CD4-positive, alpha-beta T cell (primary cell): ENCODE results near the gene ADK. TPM values are rescaled to one million over a fixed set of nuclear protein-coding genes. Genes with fewer than 3 reads are reported as not detected.

ENCODE experiments used
- ATAC-seq: fragments of 200-7000 bp; cut with Tn5 transposase; one replicate; pipeline ENCODE4 v1.10.0; 2022; ENCODE audit warnings: mild to moderate bottlenecking; ENCODE audit not compliant: poor library complexity
- CTCF ChIA-PET: fragments of 350-600 bp; sonication (Branson Sonifier 250); formaldehyde crosslinking; loops from one replicate; lab custom pipeline; 2021; ENCODE audit warnings: antibody characterized with exemption, inconsistent platforms; lab: Charles Lee
- POLR2A ChIA-PET: fragments of 350-600 bp; sonication (Branson Sonifier 250); formaldehyde crosslinking; loops from one replicate; lab custom pipeline; 2021; ENCODE audit warnings: antibody characterized with exemption, inconsistent platforms; lab: Charles Lee
- DNase-seq, 14 experiments: peaks; one replicate each; pipeline ENCODE4 v3.0.0-alpha.2; 2013 to 2020; ENCODE audit warnings: mixed read lengths in 2 of 14
- H3K27ac ChIP-seq, 2 donors: one replicate each; pipeline versions ENCODE4 v1.5.1 to v1.7.0; 2013; ENCODE audit warnings: low read length in 2 of 2, low read depth in 1 of 2, mild to moderate bottlenecking in 1 of 2
- H3K27me3 ChIP-seq, 2 experiments: 1 replicate in 1 of 2; 2 replicates in 1 of 2; pipeline versions ENCODE4 v1.6.1 to v1.7.0; 2013; ENCODE audit warnings: low read length in 2 of 2, control low read depth in 1 of 2, mild to moderate bottlenecking in 1 of 2, moderate library complexity in 1 of 2; ENCODE audit not compliant: insufficient read depth in 2 of 2, control insufficient read depth in 1 of 2
- H3K36me3 ChIP-seq: one replicate; pipeline ENCODE4 v1.6.1; 2013; ENCODE audit warnings: low read length, control low read depth; ENCODE audit not compliant: insufficient read depth
- H3K4me1 ChIP-seq: one replicate; pipeline ENCODE4 v1.6.1; 2013; ENCODE audit warnings: low read length, control low read depth; ENCODE audit not compliant: insufficient read depth
- H3K4me3 ChIP-seq: one replicate; pipeline ENCODE4 v1.5.1; 2013; ENCODE audit warnings: mild to moderate bottlenecking, low read length, moderate library complexity
- H3K9me3 ChIP-seq, 2 experiments: 1 replicate in 1 of 2; 2 replicates in 1 of 2; pipeline versions ENCODE4 v1.6.1 to v1.7.0; 2013; ENCODE audit warnings: low read length in 2 of 2, mild to moderate bottlenecking in 2 of 2, control low read depth in 1 of 2, moderate library complexity in 1 of 2; ENCODE audit not compliant: control insufficient read depth in 1 of 2, insufficient read depth in 1 of 2
- H3K27ac Mint-ChIP-seq: one replicate; pipeline ENCODE4 v1.8.0; 2020; ENCODE audit warnings: mixed read lengths
- H3K27me3 Mint-ChIP-seq: one replicate; pipeline ENCODE4 v1.8.0; 2021; ENCODE audit warnings: mixed read lengths
- H3K36me3 Mint-ChIP-seq: one replicate; pipeline ENCODE4 v1.8.0; 2021; ENCODE audit warnings: low read depth, mixed read lengths
- H3K4me1 Mint-ChIP-seq: one replicate; pipeline ENCODE4 v1.8.0; 2021; ENCODE audit warnings: low read depth, mixed read lengths
- H3K4me3 Mint-ChIP-seq: one replicate; pipeline ENCODE4 v1.8.0; 2020; ENCODE audit warnings: mild to moderate bottlenecking, mixed read lengths
- H3K9me3 Mint-ChIP-seq: one replicate; pipeline ENCODE4 v1.8.0; 2020; ENCODE audit warnings: mixed read lengths
- intact Hi-C, 2 experiments: fragments of 100-400 bp; cut with DNase I in 1 of 2; cut with micrococcal nuclease in 1 of 2; formaldehyde crosslinking; loops; one replicate each; pipeline versions ENCODE4 v1.15.1 to v1.9.0; 2023 to 2025; cut with DNase I, micrococcal nuclease
- total RNA-seq, 174 experiments: library from RNA in 2 of 174; stranded (reverse) in 2 of 174; gene quantifications; one replicate each; pipeline ENCODE4 v1.2.3 and lab custom pipeline; 2021 to 2026
- TF ChIP-seq, protein P1 (sequence below): fragments of 200-600 bp; IDR thresholded peaks from one replicate; pipeline ENCODE4 v1.8.0; 2022; ENCODE audit warnings: antibody characterized with exemption, mild to moderate bottlenecking

The ADK gene
- total RNA-seq, 2 experiments from 2014 or later: 15.3 to 17.6 TPM

DNA sequence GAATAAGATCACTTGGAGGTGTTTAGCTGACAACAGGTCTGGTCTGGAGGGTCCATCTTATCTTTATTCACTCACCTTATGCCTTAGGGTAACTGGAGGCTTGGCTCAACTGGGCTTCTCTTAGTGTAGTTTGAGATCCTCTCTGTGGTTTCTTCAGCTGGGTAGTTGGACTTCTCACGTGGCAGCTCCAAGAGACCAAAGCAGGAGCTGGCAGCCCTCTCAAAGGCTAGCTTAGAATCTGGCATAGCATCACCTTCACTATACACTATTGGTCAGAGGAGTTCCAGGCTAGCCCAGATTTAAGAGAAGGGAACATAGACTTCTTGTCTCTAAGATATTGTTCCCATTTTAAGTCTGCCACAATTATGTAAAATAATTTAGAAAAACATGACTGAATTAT, 16.4 kb downstream of the ADK start:
- TF ChIP-seq, protein P1, sequence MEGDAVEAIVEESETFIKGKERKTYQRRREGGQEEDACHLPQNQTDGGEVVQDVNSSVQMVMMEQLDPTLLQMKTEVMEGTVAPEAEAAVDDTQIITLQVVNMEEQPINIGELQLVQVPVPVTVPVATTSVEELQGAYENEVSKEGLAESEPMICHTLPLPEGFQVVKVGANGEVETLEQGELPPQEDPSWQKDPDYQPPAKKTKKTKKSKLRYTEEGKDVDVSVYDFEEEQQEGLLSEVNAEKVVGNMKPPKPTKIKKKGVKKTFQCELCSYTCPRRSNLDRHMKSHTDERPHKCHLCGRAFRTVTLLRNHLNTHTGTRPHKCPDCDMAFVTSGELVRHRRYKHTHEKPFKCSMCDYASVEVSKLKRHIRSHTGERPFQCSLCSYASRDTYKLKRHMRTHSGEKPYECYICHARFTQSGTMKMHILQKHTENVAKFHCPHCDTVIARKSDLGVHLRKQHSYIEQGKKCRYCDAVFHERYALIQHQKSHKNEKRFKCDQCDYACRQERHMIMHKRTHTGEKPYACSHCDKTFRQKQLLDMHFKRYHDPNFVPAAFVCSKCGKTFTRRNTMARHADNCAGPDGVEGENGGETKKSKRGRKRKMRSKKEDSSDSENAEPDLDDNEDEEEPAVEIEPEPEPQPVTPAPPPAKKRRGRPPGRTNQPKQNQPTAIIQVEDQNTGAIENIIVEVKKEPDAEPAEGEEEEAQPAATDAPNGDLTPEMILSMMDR: no peak
- Mint-ChIP-seq H3K4me3 (no peak overlapping the region), H3K9me3 (no peaks in the 10 kb centered on the region), H3K36me3 (no peaks in the 10 kb centered on the region), H3K4me1 (peaks cover 26% of the 10 kb centered on the region), H3K27me3 (no peaks in the 10 kb centered on the region), H3K27ac (no peak overlapping the region)
- H3K9me3 ChIP-seq: no peaks in the 10 kb centered on the region
- no peaks in the 10 kb centered on the region for H3K36me3 ChIP-seq
- ChIA-PET POLR2A (interaction anchor here (1.1 to 4.6 kb wide), 3 partner anchors 9 to 17 kb away, joined by 3 to 18 read pairs (median 5); partner anchors contain the start of genes ADK and AP3M1), CTCF (no interaction called here)
- peaks cover 4% of the 10 kb centered on the region for H3K4me1 ChIP-seq
- H3K27ac ChIP-seq: no peak overlapping the region
- no peaks in the 10 kb centered on the region for H3K27me3 ChIP-seq
- DNase-seq (no peak), ATAC-seq (no peak)
- intact Hi-C loops: no loop called here
- no peak overlapping the region for H3K4me3 ChIP-seq

DNA sequence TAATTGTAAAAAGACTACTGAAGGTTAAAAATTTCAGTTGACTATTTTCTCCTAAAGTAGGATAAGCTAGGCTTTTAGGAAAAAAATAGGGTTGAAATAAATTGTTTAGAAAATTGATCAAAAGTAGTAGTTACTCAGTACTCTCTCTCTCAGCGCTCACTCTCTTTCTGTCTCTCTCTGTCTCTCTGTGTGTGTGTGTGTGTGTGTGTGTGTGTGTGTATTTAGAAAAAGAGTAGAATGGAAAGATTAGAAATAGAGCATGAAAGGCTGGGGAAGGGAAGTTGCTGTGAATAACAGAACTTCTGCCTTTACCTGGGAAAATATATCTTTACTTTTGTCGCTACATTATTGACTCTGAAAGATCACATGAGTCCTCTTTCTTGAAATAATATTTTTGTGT, 20.6 kb downstream of the ADK start:
- POLR2A ChIA-PET: interaction anchor here (0.7 to 0.8 kb wide), 2 partner anchors 21 to 347 kb away, joined by 3 to 4 read pairs; partner anchors contain the start of genes ADK and AP3M1
- Mint-ChIP-seq H3K27me3 (no peaks in the 10 kb centered on the region), H3K27ac (no peak overlapping the region), H3K4me1 (peaks cover 23% of the 10 kb centered on the region), H3K4me3 (no peak overlapping the region), H3K9me3 (no peaks in the 10 kb centered on the region), H3K36me3 (peaks cover 3% of the 10 kb centered on the region)
- H3K27ac ChIP-seq: no peak overlapping the region
- no peak overlapping the region for H3K4me3 ChIP-seq
- CTCF ChIA-PET: interaction anchor here (0.6 to 1.6 kb wide), 2 partner anchors 42 to 214 kb away, joined by 3 read pairs; no protein-coding TSS in a partner anchor
- no peak for DNase-seq
- peaks cover 13% of the 10 kb centered on the region for H3K4me1 ChIP-seq
- TF ChIP-seq, protein P1: no peak
- no peaks in the 10 kb centered on the region for H3K27me3 ChIP-seq
- no peak for ATAC-seq
- H3K36me3 ChIP-seq: no peaks in the 10 kb centered on the region
- H3K9me3 ChIP-seq: no peaks in the 10 kb centered on the region
- intact Hi-C loops: loop anchor here in 1 of 2 experiments (10.0 kb wide), 1 partner anchor 177 kb away; the partner anchor contains the start of gene VCL

DNA sequence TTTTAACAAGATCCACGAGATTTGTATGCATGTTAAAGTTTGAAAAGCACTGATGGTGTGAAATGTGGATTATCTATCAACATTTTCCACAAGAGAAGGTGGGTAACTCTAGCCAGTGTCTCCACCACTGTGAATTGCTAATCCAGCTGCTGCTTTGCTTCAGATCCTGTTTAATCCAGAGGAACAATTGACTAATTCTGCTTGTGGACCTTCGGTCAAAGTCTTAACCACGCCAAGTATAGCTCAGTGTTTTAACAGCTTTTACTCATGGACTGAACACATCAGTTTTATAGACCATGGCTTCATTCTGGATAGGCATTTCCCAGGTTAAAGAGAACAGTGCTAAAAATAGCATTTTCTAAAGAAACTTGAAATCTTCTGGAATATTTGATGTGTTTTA, 23.5 kb downstream of the ADK start:
- Histone ChIP-seq H3K36me3 (no peaks in the 10 kb centered on the region), H3K4me1 (peaks cover 26% of the 10 kb centered on the region), H3K27ac (no peak overlapping the region), H3K27me3 (no peaks in the 10 kb centered on the region), H3K9me3 (no peaks in the 10 kb centered on the region), H3K4me3 (no peak overlapping the region)
- peaks cover 34% of the 10 kb centered on the region for H3K4me1 Mint-ChIP-seq
- CTCF ChIA-PET: interaction anchor here (1.5 kb wide), 1 partner anchor 23 kb away, joined by 6 read pairs; the partner anchor contains the start of gene ADK
- no peaks in the 10 kb centered on the region for H3K27me3 Mint-ChIP-seq
- H3K27ac Mint-ChIP-seq: peak overlapping the region; percentile 37
- DNase-seq (no peak), ATAC-seq (no peak)
- TF ChIP-seq, protein P1: no peak
- POLR2A ChIA-PET: interaction anchor here (1.0 to 4.4 kb wide), 2 partner anchors 15 to 24 kb away, joined by 6 to 58 read pairs; partner anchors contain the start of genes ADK and AP3M1
- H3K4me3 Mint-ChIP-seq: no peak overlapping the region
- peaks cover 9% of the 10 kb centered on the region for H3K36me3 Mint-ChIP-seq
- H3K9me3 Mint-ChIP-seq: no peaks in the 10 kb centered on the region
- intact Hi-C loops: loop anchor here in 1 of 2 experiments (10.0 kb wide), 1 partner anchor 180 kb away; the partner anchor contains the start of gene VCL
